H1 (cell line): ENCODE measurements around the gene NBAS. TPM values are rescaled to one million over a fixed set of nuclear protein-coding genes. Genes with fewer than 3 reads are reported as not detected.
A peak's percentile ranks its signal among the peaks of the same experiment; 100 is the strongest.

Source experiments
- CTCF ChIA-PET: fragments of 300-600 bp; sonication (Branson Sonifier 250); formaldehyde crosslinking; loops from one replicate; lab custom pipeline; 2021; ENCODE audit not compliant: partially characterized antibody; lab: Charles Lee
- POLR2A ChIA-PET: fragments of 300-600 bp; sonication (Branson Sonifier 250); formaldehyde crosslinking; loops from one replicate; lab custom pipeline; 2021; ENCODE audit warnings: inconsistent platforms; ENCODE audit not compliant: partially characterized antibody; lab: Charles Lee
- DNase-seq, 2 experiments: peaks; one replicate each; pipeline versions ENCODE4 v3.0.0 to v3.0.0-alpha.2; 2010 to 2022; ENCODE audit warnings: low spot score in 2 of 2, low read depth in 1 of 2, mixed read lengths in 1 of 2
- FAIRE-seq: peaks from 2 replicates; lab custom pipeline; 2011; peaks lifted over from hg19 to GRCh38; lab: Jason Lieb, UNC
- H2AFZ ChIP-seq: 2 replicates; pipeline ENCODE4 v1.8.1; 2012; ENCODE audit warnings: low read length, inconsistent platforms
- H2AK5ac ChIP-seq: 2 replicates; pipeline ENCODE4 v1.6.1; 2013; ENCODE audit warnings: low read depth, low read length
- H2BK120ac ChIP-seq: replicated peaks from 2 replicates; pipeline ENCODE3; 2013; ENCODE audit warnings: low read depth, low read length, inconsistent platforms
- H2BK12ac ChIP-seq: 2 replicates; pipeline ENCODE4 v1.6.1; 2013; ENCODE audit warnings: low read depth, low read length
- H2BK15ac ChIP-seq: 2 replicates; pipeline ENCODE4 v1.6.1; 2013; ENCODE audit warnings: low read length
- H2BK20ac ChIP-seq: 2 replicates; pipeline ENCODE4 v1.6.1; 2013; ENCODE audit warnings: low read length
- H2BK5ac ChIP-seq: 2 replicates; pipeline ENCODE4 v1.6.1; 2013; ENCODE audit warnings: low read depth, low read length
- H3K14ac ChIP-seq: 2 replicates; pipeline ENCODE4 v1.6.1; 2013; ENCODE audit warnings: inconsistent platforms; ENCODE audit not compliant: insufficient read length
- H3K18ac ChIP-seq: 2 replicates; pipeline ENCODE4 v1.6.1; 2013; ENCODE audit warnings: low read length; ENCODE audit errors: extremely low read depth
- H3K23ac ChIP-seq: 2 replicates; pipeline ENCODE4 v1.6.1; 2013; ENCODE audit warnings: inconsistent platforms; ENCODE audit not compliant: insufficient read length
- H3K23me2 ChIP-seq: 2 replicates; pipeline ENCODE4 v1.6.1; 2013; ENCODE audit warnings: low read depth, low read length
- H3K27ac ChIP-seq: 2 replicates; pipeline ENCODE4 v1.6.1; 2011; ENCODE audit warnings: low read depth, low read length, inconsistent platforms
- H3K27me3 ChIP-seq, 4 experiments: replicated peaks in 1 of 4; 1 replicate in 1 of 4; 2 replicates in 3 of 4; pipeline versions ENCODE4 v1.6.1 to v1.8.1; 2011 to 2013; ENCODE audit warnings: low read length in 3 of 4, mild to moderate bottlenecking in 3 of 4, inconsistent platforms in 2 of 4, mixed read lengths in 2 of 4, moderate library complexity in 1 of 4; ENCODE audit not compliant: control insufficient read depth in 3 of 4, insufficient read depth in 3 of 4; ENCODE audit errors: extremely low read depth in 1 of 4
- H3K36me3 ChIP-seq, 4 experiments: 2 replicates each; pipeline versions ENCODE4 v1.6.1 to v1.8.1; 2011 to 2013; ENCODE audit warnings: mild to moderate bottlenecking in 4 of 4, low read length in 3 of 4, moderate library complexity in 2 of 4, control low read depth in 1 of 4, inconsistent platforms in 1 of 4; ENCODE audit not compliant: insufficient read depth in 4 of 4, control insufficient read depth in 2 of 4
- H3K4ac ChIP-seq: replicated peaks from 2 replicates; pipeline ENCODE3; 2013; ENCODE audit warnings: low read length, low read depth, mixed read lengths, inconsistent platforms; ENCODE audit not compliant: insufficient read length
- H3K4me1 ChIP-seq, 4 experiments: replicated peaks in 1 of 4; 1 replicate in 1 of 4; 2 replicates in 3 of 4; pipeline versions ENCODE4 v1.6.1 to v1.8.1; 2011 to 2013; ENCODE audit warnings: low read length in 3 of 4, inconsistent platforms in 2 of 4, mixed read lengths in 1 of 4; ENCODE audit not compliant: insufficient read depth in 4 of 4, control insufficient read depth in 3 of 4
- H3K4me2 ChIP-seq, 2 experiments: 2 replicates each; pipeline versions ENCODE4 v1.6.1 to v1.8.1; 2011 to 2013; ENCODE audit warnings: low read depth in 2 of 2, low read length in 2 of 2, control low read depth in 1 of 2, inconsistent platforms in 1 of 2, mild to moderate bottlenecking in 1 of 2; ENCODE audit not compliant: insufficient read depth in 1 of 2
- H3K4me3 ChIP-seq, 4 experiments: fragments of 200-600, 300-600 bp in 1 of 4; sonication (generic), shearing (Covaris generic), sonication (Bioruptor Twin) in 1 of 4; 2 replicates each; pipeline versions ENCODE4 v1.5.1 to v1.8.1; 2011 to 2016; ENCODE audit warnings: low read length in 4 of 4, low read depth in 3 of 4, control low read depth in 2 of 4, inconsistent platforms in 2 of 4, mild to moderate bottlenecking in 2 of 4, mixed read lengths in 1 of 4, moderate library complexity in 1 of 4; ENCODE audit not compliant: insufficient read depth in 2 of 4; ENCODE audit errors: extremely low read depth in 1 of 4
- H3K56ac ChIP-seq: replicated peaks from 2 replicates; pipeline ENCODE3; 2013; ENCODE audit warnings: low read depth, mild to moderate bottlenecking, mixed read lengths, low read length, inconsistent platforms; ENCODE audit not compliant: insufficient read length
- H3K79me1 ChIP-seq: 2 replicates; pipeline ENCODE4 v1.6.1; 2013; ENCODE audit warnings: low read depth, low read length, control low read depth
- H3K79me2 ChIP-seq, 2 experiments: 2 replicates each; pipeline versions ENCODE4 v1.6.1 to v1.8.1; 2012 to 2013; ENCODE audit warnings: low read length in 2 of 2, mild to moderate bottlenecking in 2 of 2, inconsistent platforms in 1 of 2; ENCODE audit not compliant: insufficient read depth in 2 of 2, control insufficient read depth in 1 of 2
- H3K9ac ChIP-seq, 4 experiments: replicated peaks in 1 of 4; 1 replicate in 1 of 4; 2 replicates in 3 of 4; pipeline versions ENCODE4 v1.6.1 to v1.8.1; 2011 to 2013; ENCODE audit warnings: low read depth in 3 of 4, low read length in 3 of 4, control low read depth in 2 of 4, mild to moderate bottlenecking in 2 of 4, moderate library complexity in 2 of 4, inconsistent platforms in 1 of 4; ENCODE audit errors: extremely low read depth in 1 of 4
- H3K9me3 ChIP-seq, 2 experiments: 2 replicates each; pipeline versions ENCODE4 v1.6.1 to v1.8.1; 2012 to 2013; ENCODE audit warnings: mild to moderate bottlenecking in 2 of 2, moderate library complexity in 2 of 2, control low read depth in 1 of 2, inconsistent platforms in 1 of 2, low read depth in 1 of 2, low read length in 1 of 2, mixed read lengths in 1 of 2; ENCODE audit not compliant: insufficient read depth in 2 of 2
- H4K20me1 ChIP-seq, 2 experiments: replicated peaks in 1 of 2; 2 replicates each; pipeline versions ENCODE3 to v1.8.1; 2011 to 2013; ENCODE audit warnings: inconsistent platforms in 2 of 2, low read length in 2 of 2, mild to moderate bottlenecking in 1 of 2; ENCODE audit not compliant: insufficient read depth in 2 of 2, control insufficient read depth in 1 of 2
- H4K5ac ChIP-seq: 2 replicates; pipeline ENCODE4 v1.6.1; 2013; ENCODE audit warnings: low read length, low read depth, mixed read lengths, inconsistent platforms; ENCODE audit not compliant: insufficient read length
- H4K8ac ChIP-seq: 2 replicates; pipeline ENCODE4 v1.8.0; 2013; ENCODE audit warnings: mild to moderate bottlenecking, moderate library complexity, low read length, inconsistent platforms; ENCODE audit not compliant: insufficient read depth; ENCODE audit errors: extremely low read depth
- H4K91ac ChIP-seq: replicated peaks from 2 replicates; pipeline ENCODE3; 2013; ENCODE audit warnings: low read length, mixed read lengths, inconsistent platforms; ENCODE audit not compliant: insufficient read length
- ASH2L ChIP-seq: fragments of 200-600, 300-600 bp; sonication (generic); IDR thresholded peaks from one replicate; pipeline ENCODE4 v1.7.1; 2017; ENCODE audit warnings: low read length
- EZH2 ChIP-seq: fragments of 200-600 bp; sonication (generic); IDR thresholded peaks from 2 replicates; pipeline ENCODE4 v1.7.1; 2012; ENCODE audit warnings: low read depth, mild to moderate bottlenecking, moderate library complexity, low read length, inconsistent platforms; ENCODE audit not compliant: severe bottlenecking
- JUND ChIP-seq: IDR thresholded peaks from 2 replicates; pipeline ENCODE4 v1.6.1; 2011; ENCODE audit warnings: mild to moderate bottlenecking, improper control_type of control experiment, low read length
- MAX ChIP-seq: IDR thresholded peaks from 2 replicates; pipeline ENCODE4 v1.6.1; 2012; ENCODE audit warnings: inconsistent platforms
- RNF2 ChIP-seq: fragments of 200-900, 300-1000 bp; sonication (generic); IDR thresholded peaks from 2 replicates; pipeline ENCODE4 v1.7.1; 2016; ENCODE audit warnings: borderline replicate concordance, low read depth, mild to moderate bottlenecking, antibody characterized with exemption, low read length; ENCODE audit not compliant: poor library complexity, severe bottlenecking; ENCODE audit errors: missing control alignments
- RXRA ChIP-seq: IDR thresholded peaks from 2 replicates; pipeline ENCODE4 v1.6.1; 2011; ENCODE audit warnings: low read depth, mild to moderate bottlenecking, low read length, moderate library complexity; ENCODE audit not compliant: insufficient read depth
- SIN3A ChIP-seq, 2 experiments: IDR thresholded peaks in 1 of 2; conservative IDR thresholded peaks in 1 of 2; 2 replicates each; pipeline ENCODE4 v1.6.1; 2011 to 2012; ENCODE audit warnings: low read length in 2 of 2, improper control_type of control experiment in 1 of 2, low read depth in 1 of 2, mild to moderate bottlenecking in 1 of 2
- TCF12 ChIP-seq: IDR thresholded peaks from 2 replicates; pipeline ENCODE4 v1.6.1; 2011; ENCODE audit warnings: low read depth, mild to moderate bottlenecking, low read length
- WGBS, 2 experiments: shearing (Covaris generic) in 1 of 2; methylation state at CpG; one replicate each; pipeline versions ENCODE4 v1.1.6 to v1.1.7; 2013 to 2015; ENCODE audit warnings: low lambda C conversion rate in 2 of 2, mixed read lengths in 2 of 2, inconsistent platforms in 1 of 2, low coverage in 1 of 2, missing lambda C conversion rate in 1 of 2; ENCODE audit not compliant: insufficient replicate concordance in 2 of 2, insufficient coverage in 1 of 2, insufficient read length in 1 of 2; ENCODE audit errors: extremely low coverage in 1 of 2, missing lambda C conversion rate in 1 of 2; 5-methylcytosine and 5-hydroxymethylcytosine counted together
- polyA plus RNA-seq, 7 experiments: library from polyadenylated mRNA; depleted of rRNA in 3 of 7; stranded (reverse) in 5 of 7; unstranded in 2 of 7; fragments of >200 nt in 5 of 7; fragments of 200-250 nt in 2 of 7; gene quantifications; 1 replicate in 5 of 7; 2 replicates in 1 of 7; 4 replicates in 1 of 7; pipeline versions ENCODE4 v1.2.1 to v1.2.3, GENCODE V29; 2011 to 2013; ENCODE audit warnings: missing spikeins in 2 of 7, mixed read lengths in 2 of 7
- total RNA-seq: library from RNA; stranded (reverse); fragmentation: NEBNext Ultra II Directional; extraction: Animal tissue kit (Norgen Biotek cat#: 25700); gene quantifications from 2 replicates; pipeline ENCODE4 v1.2.1, GENCODE V29; 2021

The NBAS gene
- total and polyA plus RNA-seq, 2 of the 8 experiments (the other 6 are each of a cell fraction or from before 2014, with no cell fraction given): 19.6 to 34.8 TPM

- Histone ChIP-seq H3K14ac (no peak overlapping the region), H3K9me3 (no peaks in the 10 kb centered on the region), H3K23ac (no peak overlapping the region), H3K27ac (no peak overlapping the region; the same call in 1 of the 2 replicates), H3K36me3 (no peaks in the 10 kb centered on the region), H3K4me1 (peaks cover 2 to 20% (median 11%) of the 10 kb centered on the region in 4 experiments), H2BK15ac (no peak overlapping the region), H3K4ac (no peak overlapping the region), H2AK5ac (no peak overlapping the region), H3K4me2 (peak overlapping the region in 1 of 2 experiments; percentile 31; a peak in 1 of 4 replicates), H3K18ac (no peak overlapping the region), H2AFZ (no peak overlapping the region), H3K56ac (no peak overlapping the region), H4K91ac (no peak overlapping the region), H3K4me3 (no peak overlapping the region), H4K5ac (no peak overlapping the region), H4K8ac (no peak overlapping the region), H3K9ac (no peak overlapping the region), H3K23me2 (no peaks in the 10 kb centered on the region), H2BK120ac (no peak overlapping the region), H3K27me3 (no peaks in the 10 kb centered on the region), H2BK12ac (no peak overlapping the region; the same call in 1 of the 2 replicates), H2BK5ac (no peak overlapping the region), H2BK20ac (no peak overlapping the region), H3K79me2 (no peaks in the 10 kb centered on the region), H4K20me1 (no peaks in the 10 kb centered on the region), H3K79me1 (no peaks in the 10 kb centered on the region)
- DNase-seq (peak in 1 of 2 experiments; percentile 57), FAIRE-seq (no peak)
- 47% methylated on average over 4 of the region's 4 CpGs; no CpG with 5 or more reads in 1 of the 2 experiments for WGBS, 2 experiments
- ChIA-PET POLR2A (interaction anchor here (1.1 kb wide), 1 partner anchor 24 kb away, joined by 3 read pairs; no protein-coding TSS in a partner anchor), CTCF (interaction anchor here (0.6 to 1.8 kb wide), 4 partner anchors 13 to 419 kb away, joined by 3 to 6 read pairs (median 4); no protein-coding TSS in a partner anchor)
- TF ChIP-seq RXRA (0 out of 2 replicates have a peak, but pooled peaks have one; percentile 26), JUND (no peak), RNF2 (no peak), ASH2L (no peak), EZH2 (no peak), TCF12 (peak; percentile 83; the same call in 1 of the 2 replicates), SIN3A (conservative IDR thresholded peaks at IDR 0.05 in 1 of 2, IDR thresholded peaks at IDR 0.05 in 1 of 2; ENCODE audit: low read depth in 1 of 2, low read length in 2 of 2) (0 out of 4 replicates have a peak, but pooled peaks of 1 of the 2 experiments have one; percentile 36), MAX (no peak)
These were observed 403.0 kb downstream of the NBAS start for GRCh38 chr2:15158100-15158499.
